GM12801 (cell line): ENCODE data around the gene STAT5B.

ENCODE experiments used
- CTCF ChIP-seq: IDR thresholded peaks from one replicate; pipeline ENCODE4 v1.5.1; 2011; ENCODE audit warnings: control low read depth; ENCODE audit not compliant: insufficient read length; ENCODE audit errors: extremely low read depth

STAT5B gene

GRCh38 chr17:42153919-42154742 is 122.1 kb downstream of the STAT5B start:
- no peak for TF ChIP-seq CTCF
